Activated T-cell treated with anti-CD3 and anti-CD28 coated beads for 4 hours (primary cell): ENCODE results near the gene TCF4.

ENCODE experiments used
- DNase-seq: peaks from one replicate; pipeline ENCODE4 v3.0.0-alpha.2; 2020

TCF4 gene

GRCh38 chr18:55585065-55585919, 2.7 kb downstream of the TCF4 start:
- DNase-seq = no peak

- no peak for DNase-seq
Measured at GRCh38 chr18:55584201-55584600, 3.8 kb downstream of the TCF4 start.

- DNase-seq = no peak
Measured at GRCh38 chr18:55582325-55582724, 5.7 kb downstream of the TCF4 start.

- DNase-seq = no peak
Measured at GRCh38 chr18:55579501-55580270, 8.3 kb downstream of the TCF4 start.

- no peak for DNase-seq
Measured at GRCh38 chr18:55577812-55578539, 10.0 kb downstream of the TCF4 start.

- no peak for DNase-seq
Measured at GRCh38 chr18:55576001-55576400, 12.0 kb downstream of the TCF4 start.

GRCh38 chr18:55575066-55575465, 12.9 kb downstream of the TCF4 start:
- DNase-seq = no peak

GRCh38 chr18:55573386-55573785, 14.6 kb downstream of the TCF4 start:
- DNase-seq = no peak

- DNase-seq = no peak
Measured at GRCh38 chr18:55570966-55571365, 17.0 kb downstream of the TCF4 start.

GRCh38 chr18:55566456-55566935, 21.5 kb downstream of the TCF4 start:
- no peak for DNase-seq

GRCh38 chr18:55559739-55560138, 28.3 kb downstream of the TCF4 start:
- no peak for DNase-seq

GRCh38 chr18:55557211-55557610, 30.8 kb downstream of the TCF4 start:
- no peak for DNase-seq

GRCh38 chr18:55555395-55556027, 32.5 kb downstream of the TCF4 start:
- DNase-seq = no peak

- no peak for DNase-seq
Measured at GRCh38 chr18:55552526-55553189, 35.3 kb downstream of the TCF4 start.

- DNase-seq = no peak
Measured at GRCh38 chr18:55551227-55551626, 36.8 kb downstream of the TCF4 start.

- no peak for DNase-seq
Measured at GRCh38 chr18:55550471-55550870, 37.5 kb downstream of the TCF4 start.

- no peak for DNase-seq
Measured at GRCh38 chr18:55549474-55550104, 38.4 kb downstream of the TCF4 start.

- DNase-seq = no peak
Measured at GRCh38 chr18:55547705-55548056, 40.3 kb downstream of the TCF4 start.

- DNase-seq = no peak
Measured at GRCh38 chr18:55546851-55547704, 40.9 kb downstream of the TCF4 start.

GRCh38 chr18:55544014-55544413, 44.0 kb downstream of the TCF4 start:
- no peak for DNase-seq
